Colonic mucosa (tissue), 4 donors: ENCODE measurements around the gene CABP1. TPM values are rescaled to one million over a fixed set of nuclear protein-coding genes. Genes with fewer than 3 reads are reported as not detected.

ENCODE experiments used
- DNase-seq: peaks from one replicate; pipeline ENCODE4 v3.0.0-alpha.2; 2020
- H3K27ac ChIP-seq: fragments of 200-600 bp; one replicate; pipeline ENCODE4 v1.8.0; 2021
- H3K27me3 ChIP-seq: fragments of 200-600 bp; one replicate; pipeline ENCODE4 v1.8.0; 2021
- H3K36me3 ChIP-seq: fragments of 200-600 bp; one replicate; pipeline ENCODE4 v1.8.0; 2021
- H3K4me1 ChIP-seq: fragments of 200-600 bp; one replicate; pipeline ENCODE4 v1.8.0; 2021; ENCODE audit warnings: mild to moderate bottlenecking
- H3K4me3 ChIP-seq: fragments of 200-600 bp; one replicate; pipeline ENCODE4 v1.8.0; 2021
- H3K9ac ChIP-seq, 2 donors: one replicate each; pipeline ENCODE4 v1.7.0; 2013; ENCODE audit warnings: control low read depth in 2 of 2, low read depth in 2 of 2, low read length in 2 of 2
- H3K9me3 ChIP-seq: fragments of 200-600 bp; one replicate; pipeline ENCODE4 v1.8.0; 2021
- CTCF ChIP-seq: fragments of 200-600 bp; IDR thresholded peaks from one replicate; pipeline ENCODE4 v1.8.0; 2022; ENCODE audit warnings: antibody characterized with exemption, mild to moderate bottlenecking
- intact Hi-C: fragments of 100-400 bp; cut with DNase I; formaldehyde crosslinking; loops from one replicate; pipeline ENCODE4 v1.14.1; 2022
- total RNA-seq, 2 donors: library from RNA; stranded (reverse); fragmentation: NEBNext Ultra II Directional in 1 of 2; extraction: Animal tissue kit (Norgen Biotek cat#: 25700) in 1 of 2; gene quantifications; one replicate each; pipeline ENCODE4 v1.2.1, GENCODE V29; 2021
- donor health status: healthy.
- donor health status: DM: no; HTN: no; CAD: no.
- donor health status: DM: no; HTN: no; CAD: no.

The CABP1 gene
- total RNA-seq, 2 donors from 2014 or later: 0.77 to 0.79 TPM

- Histone ChIP-seq H3K27ac (peak within 1 kb of the TSS; percentile 83), H3K36me3 (no peaks in the 10 kb centered on the region), H3K9ac (peak within 1 kb of the TSS; percentile 88 to 92), H3K4me3 (peak within 1 kb of the TSS; percentile 93), H3K4me1 (peaks cover 12% of the 10 kb centered on the region), H3K27me3 (no peaks in the 10 kb centered on the region), H3K9me3 (no peaks in the 10 kb centered on the region)
- no peak for TF ChIP-seq CTCF
- intact Hi-C loops: loop anchor here (2.0 kb wide), 2 partner anchors 17 to 63 kb away; no protein-coding TSS in a partner anchor
- DNase-seq: peak; percentile 77
Measured at GRCh38 chr12:120710031-120710804, 69.8 kb downstream of the CABP1 start, which contains the start of gene UNC119B. Gene UNC119B (plus strand): TSS chr12:120710458. CDS start chr12:120710475, 17 bp downstream.

- no peak for TF ChIP-seq CTCF
- intact Hi-C loops: loop anchor here (2.0 kb wide), 2 partner anchors 18 to 64 kb away; no protein-coding TSS in a partner anchor
- peak; percentile 51 for DNase-seq
Measured at GRCh38 chr12:120710805-120711296, 70.4 kb downstream of the CABP1 start.

GRCh38 chr12:120711411-120711810 lies 71.0 kb downstream of the CABP1 start:
- intact Hi-C loops: loop anchor here (2.0 kb wide), 2 partner anchors 19 to 65 kb away; no protein-coding TSS in a partner anchor
- Histone ChIP-seq H3K4me3 (peak overlapping the region; percentile 93), H3K27me3 (no peaks in the 10 kb centered on the region), H3K36me3 (no peaks in the 10 kb centered on the region), H3K9me3 (no peaks in the 10 kb centered on the region), H3K27ac (peak overlapping the region; percentile 83), H3K9ac (peak overlapping the region; percentile 88 to 92), H3K4me1 (peaks cover 17% of the 10 kb centered on the region)
- TF ChIP-seq CTCF: no peak
- DNase-seq: peak; percentile 40

More at GRCh38 chr12:120710805-120711296, 70.4 kb downstream of the CABP1 start:
- Histone ChIP-seq H3K27me3 (no peaks in the 10 kb centered on the region), H3K4me1 (peaks cover 12% of the 10 kb centered on the region), H3K9ac (peak overlapping the region; percentile 88 to 92), H3K9me3 (no peaks in the 10 kb centered on the region), H3K36me3 (no peaks in the 10 kb centered on the region), H3K4me3 (peak overlapping the region; percentile 93), H3K27ac (peak overlapping the region; percentile 83)

GRCh38 chr12:120712610-120713009 lies 72.2 kb downstream of the CABP1 start:
- intact Hi-C loops: no loop called here

More at GRCh38 chr12:120712610-120713009, 72.2 kb downstream of the CABP1 start:
- Histone ChIP-seq H3K9ac (no peak overlapping the region), H3K27me3 (no peaks in the 10 kb centered on the region), H3K9me3 (no peaks in the 10 kb centered on the region), H3K36me3 (no peaks in the 10 kb centered on the region), H3K27ac (no peak overlapping the region), H3K4me1 (peaks cover 18% of the 10 kb centered on the region), H3K4me3 (no peak overlapping the region)
- no peak for DNase-seq
- no peak for TF ChIP-seq CTCF
